Kidney (tissue), 14 donors: ENCODE results near the gene EMC9. TPM values are rescaled to one million over a fixed set of nuclear protein-coding genes. Genes with fewer than 3 reads are reported as not detected.

Experiments
- DNase-seq, 5 donors: peaks; one replicate each; pipeline ENCODE4 v3.0.0-alpha.2; 2013 to 2020
- FAIRE-seq: peaks from 2 replicates; lab custom pipeline; 2012; peaks lifted over from hg19 to GRCh38; lab: Jason Lieb, UNC
- H3K27ac ChIP-seq, 2 donors: one replicate each; pipeline ENCODE4 v1.7.0; 2013; ENCODE audit warnings: low read depth in 2 of 2, low read length in 2 of 2, inconsistent platforms in 1 of 2
- H3K27me3 ChIP-seq: one replicate; pipeline ENCODE4 v1.7.1; 2013; ENCODE audit warnings: low read length, inconsistent platforms; ENCODE audit not compliant: control insufficient read depth, insufficient read depth
- H3K36me3 ChIP-seq, 3 donors: one replicate each; pipeline versions ENCODE4 v1.7.0 to v1.7.1; 2013; ENCODE audit warnings: low read length in 3 of 3, control low read depth in 1 of 3, inconsistent platforms in 1 of 3; ENCODE audit not compliant: insufficient read depth in 3 of 3, control insufficient read depth in 2 of 3
- H3K4me1 ChIP-seq, 3 donors: one replicate each; pipeline versions ENCODE4 v1.7.0 to v1.7.1; 2013; ENCODE audit warnings: low read length in 3 of 3, inconsistent platforms in 1 of 3, low read depth in 1 of 3; ENCODE audit not compliant: control insufficient read depth in 2 of 3, insufficient read depth in 2 of 3
- H3K4me3 ChIP-seq, 3 donors: one replicate each; pipeline versions ENCODE4 v1.7.0 to v1.8.1; 2013; ENCODE audit warnings: low read length in 3 of 3, control low read depth in 1 of 3, inconsistent platforms in 1 of 3
- H3K9ac ChIP-seq, 3 donors: one replicate each; pipeline versions ENCODE4 v1.7.0 to v1.7.1; 2013; ENCODE audit warnings: low read length in 3 of 3, control low read depth in 1 of 3, inconsistent platforms in 1 of 3
- H3K9me3 ChIP-seq, 3 donors: one replicate each; pipeline versions ENCODE4 v1.7.0 to v1.7.1; 2013; ENCODE audit warnings: low read length in 3 of 3, control low read depth in 1 of 3, inconsistent platforms in 1 of 3; ENCODE audit not compliant: control insufficient read depth in 2 of 3, insufficient read depth in 1 of 3
- CTCF ChIP-seq: IDR thresholded peaks from 3 replicates; pipeline ENCODE4 v1.5.1; 2012; ENCODE audit warnings: mild to moderate bottlenecking, moderate library complexity, borderline replicate concordance; ENCODE audit not compliant: insufficient read depth; ENCODE audit errors: extremely low read depth
- intact Hi-C: fragments of 100-400 bp; cut with DNase I; formaldehyde crosslinking; loops from one replicate; pipeline ENCODE4 v1.11.1; 2022
- polyA plus RNA-seq: library from polyadenylated mRNA; stranded (reverse); fragments of 350-450 nt; fragmentation: Illumina TruSeq; extraction: RNeasy Lipid Tissue Mini Kit (QIAGEN cat#74804); gene quantifications from one replicate; pipeline ENCODE4 v1.2.3, GENCODE V29; 2014; ENCODE audit warnings: low read depth, low replicate concordance; ENCODE audit not compliant: insufficient read depth
- total RNA-seq: library from RNA; stranded (reverse); fragmentation: NEBNext Ultra II Directional; extraction: Animal tissue kit (Norgen Biotek cat#: 25700); gene quantifications from one replicate; pipeline ENCODE4 v1.2.1, GENCODE V29; 2021
- donor health status: control.
- donor health status: control.
- donor health status: control.
- donor health status: control.
- donor health status: control.
- donor health status: DM: yes; HTN: yes; CAD: no.
- donor health status: Normal renal cell carcinoma (clear cell type).

The EMC9 gene
- total and polyA plus RNA-seq, 2 donors from 2014 or later = 22.1 to 62.5 TPM

GRCh38 chr14:24189059-24189375, 47.6 kb upstream of the EMC9 start:
- H3K9me3 ChIP-seq = no peaks in the 10 kb centered on the region
- no peaks in the 10 kb centered on the region for H3K27me3 ChIP-seq
- intact Hi-C loops = no loop called here
- peaks cover 0 to 43% (median 23%) of the 10 kb centered on the region in 3 donors for H3K36me3 ChIP-seq
- FAIRE-seq = no peak
- DNase-seq = no peak
- H3K9ac ChIP-seq = peak overlapping the region in 1 of 3 donors; percentile 60
- peaks cover 0 to 8% (median 6%) of the 10 kb centered on the region in 3 donors for H3K4me1 ChIP-seq
- no peak overlapping the region for H3K27ac ChIP-seq
- TF ChIP-seq CTCF = no peak
- H3K4me3 ChIP-seq = peak overlapping the region in 2 of 3 donors; percentile 23 to 64

GRCh38 chr14:24188251-24189058, 47.1 kb upstream of the EMC9 start, which contains the start of gene IPO4:
TSS of gene IPO4 (minus strand) at chr14:24188816. CDS start at chr14:24188787, 29 bp downstream.
- H3K27me3 ChIP-seq = no peaks in the 10 kb centered on the region
- no peaks in the 10 kb centered on the region for H3K9me3 ChIP-seq
- DNase-seq = peak; percentile 97 to 99 (median 98)
- TF ChIP-seq CTCF = no peak
- H3K27ac ChIP-seq = peak within 1 kb of the TSS; percentile 71 to 79
- peaks cover 0 to 47% (median 26%) of the 10 kb centered on the region in 3 donors for H3K36me3 ChIP-seq
- H3K4me1 ChIP-seq = peaks cover 0 to 8% (median 6%) of the 10 kb centered on the region in 3 donors
- H3K9ac ChIP-seq = peak within 1 kb of the TSS; percentile 32 to 83 (median 55)
- H3K4me3 ChIP-seq = peak within 1 kb of the TSS; percentile 64 to 70 (median 66)
- intact Hi-C loops = no loop called here
- no peak for FAIRE-seq

- Histone ChIP-seq H3K4me3 (peak overlapping the region; percentile 64 to 70 (median 66)), H3K4me1 (peaks cover 0 to 8% (median 6%) of the 10 kb centered on the region in 3 donors), H3K36me3 (peaks cover 0 to 50% (median 25%) of the 10 kb centered on the region in 3 donors), H3K27ac (peak overlapping the region in 1 of 2 donors; percentile 79), H3K9me3 (no peaks in the 10 kb centered on the region), H3K27me3 (no peaks in the 10 kb centered on the region), H3K9ac (peak overlapping the region in 1 of 3 donors; percentile 83)
- intact Hi-C loops = no loop called here
- TF ChIP-seq CTCF = no peak
- no peak for DNase-seq
- FAIRE-seq = no peak
Measured at GRCh38 chr14:24187539-24187915, 46.1 kb upstream of the EMC9 start.
